SK-N-SH treated with all-trans-retinoic acid at 6 μM for 48 hours (cell line): ENCODE results near the gene EVI5.

Source experiments
- CSRNP3 ChIP-seq: fragments of 250-450 bp; sonication (Bioruptor Pico); IDR thresholded peaks from 2 replicates; pipeline ENCODE4 v1.5.1; 2021; ENCODE audit warnings: mild to moderate bottlenecking, moderate library complexity
- OSR1 ChIP-seq: fragments of 250-450 bp; sonication (Bioruptor Pico); IDR thresholded peaks from 2 replicates; pipeline ENCODE4 v1.8.0; 2022; ENCODE audit warnings: moderate library complexity, mild to moderate bottlenecking, inconsistent platforms
- PATZ1 ChIP-seq: fragments of 250-450 bp; sonication (Bioruptor Pico); IDR thresholded peaks from 2 replicates; pipeline ENCODE4 v1.8.0; 2020; ENCODE audit warnings: mild to moderate bottlenecking, moderate library complexity, borderline replicate concordance
- POU6F1 ChIP-seq: fragments of 250-450 bp; sonication (Bioruptor Pico); IDR thresholded peaks from 2 replicates; pipeline ENCODE4 v1.8.0; 2021; ENCODE audit warnings: low read depth, mild to moderate bottlenecking, moderate library complexity, borderline replicate concordance
- RARB ChIP-seq: fragments of 250-450 bp; sonication (Bioruptor Pico); IDR thresholded peaks from 2 replicates; pipeline ENCODE4 v1.8.0; 2021; ENCODE audit warnings: mild to moderate bottlenecking, moderate library complexity
- SNAI2 ChIP-seq: fragments of 250-450 bp; sonication (Bioruptor Pico); IDR thresholded peaks from 2 replicates; pipeline ENCODE4 v1.5.0; 2020; ENCODE audit warnings: mild to moderate bottlenecking, moderate library complexity
- TOX ChIP-seq: fragments of 250-450 bp; sonication (Bioruptor Pico); IDR thresholded peaks from 2 replicates; pipeline ENCODE4 v1.8.0; 2021; ENCODE audit warnings: mild to moderate bottlenecking, moderate library complexity, borderline replicate concordance
- ZC3H10 ChIP-seq: fragments of 250-450 bp; sonication (Bioruptor Pico); IDR thresholded peaks from 2 replicates; pipeline ENCODE4 v1.5.1; 2021; ENCODE audit warnings: mild to moderate bottlenecking, moderate library complexity
- ZFP3 ChIP-seq: fragments of 250-450 bp; sonication (Bioruptor Pico); IDR thresholded peaks from 2 replicates; pipeline ENCODE4 v1.5.0; 2020; ENCODE audit warnings: mild to moderate bottlenecking, moderate library complexity
- ZNF565 ChIP-seq: fragments of 450-650 bp; formaldehyde crosslinking; conservative IDR thresholded peaks from 2 replicates; pipeline ENCODE4 v1.5.0; 2020; ENCODE audit warnings: low read depth, mild to moderate bottlenecking, moderate library complexity

DNA sequence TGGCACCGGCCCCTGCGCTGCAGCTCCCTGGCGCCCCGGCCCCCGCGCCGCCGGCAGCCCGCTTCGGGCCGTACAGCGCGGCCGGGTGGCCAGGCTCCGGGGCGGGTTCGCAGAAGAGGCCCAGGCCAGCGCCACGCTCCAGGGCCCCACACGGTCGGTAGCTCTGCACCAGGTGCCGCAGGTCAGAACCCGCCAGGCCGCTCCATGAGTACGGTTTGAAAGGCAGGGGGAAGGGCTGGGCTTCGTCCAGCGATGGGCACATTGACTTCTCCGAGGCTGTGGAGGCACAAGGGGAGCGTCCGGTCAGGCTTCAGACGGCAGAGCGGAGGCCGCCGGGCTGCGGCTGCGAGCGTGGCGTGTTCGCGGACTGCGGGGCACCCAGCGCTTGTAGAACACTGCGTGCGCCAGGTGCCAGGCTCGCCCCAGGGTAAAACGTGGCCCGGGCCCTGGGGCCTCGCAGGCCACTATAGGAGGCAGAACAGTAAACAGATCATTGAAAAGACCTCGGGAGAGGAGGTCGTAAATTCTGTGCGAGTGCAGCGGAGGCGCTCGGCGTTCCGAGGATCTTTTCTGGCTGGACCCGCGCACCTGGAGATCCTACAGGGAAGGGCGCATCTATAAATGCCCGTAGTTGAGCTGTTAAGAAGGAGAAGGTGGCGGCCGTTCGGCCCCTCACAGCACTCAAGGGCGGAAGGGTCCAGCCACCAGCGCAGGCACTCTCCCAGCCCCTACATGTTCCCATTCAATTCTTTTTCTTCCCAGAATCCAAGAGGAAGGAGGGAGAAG, 303.9 kb downstream of the EVI5 start:
- TF ChIP-seq ZFP3 (CRISPR knock-in tag), result no peak
- no peak for TF ChIP-seq ZNF565
- TF ChIP-seq OSR1, result no peak
- no peak for TF ChIP-seq RARB (CRISPR knock-in tag)
- TF ChIP-seq PATZ1, result no peak
- no peak for TF ChIP-seq POU6F1
- no peak for TF ChIP-seq ZC3H10 (CRISPR knock-in tag)
- TF ChIP-seq TOX, result no peak
- TF ChIP-seq CSRNP3 (CRISPR knock-in tag), result no peak
- no peak for TF ChIP-seq SNAI2 (CRISPR knock-in tag)
